ENCODE data around the gene SPINK2. TPM values are rescaled to one million over a fixed set of nuclear protein-coding genes. Genes with fewer than 3 reads are reported as not detected.

The SPINK2 gene
- polyA plus RNA-seq, 1 of the 3 experiments (the other 2 are of a cell fraction): not detected

DNA sequence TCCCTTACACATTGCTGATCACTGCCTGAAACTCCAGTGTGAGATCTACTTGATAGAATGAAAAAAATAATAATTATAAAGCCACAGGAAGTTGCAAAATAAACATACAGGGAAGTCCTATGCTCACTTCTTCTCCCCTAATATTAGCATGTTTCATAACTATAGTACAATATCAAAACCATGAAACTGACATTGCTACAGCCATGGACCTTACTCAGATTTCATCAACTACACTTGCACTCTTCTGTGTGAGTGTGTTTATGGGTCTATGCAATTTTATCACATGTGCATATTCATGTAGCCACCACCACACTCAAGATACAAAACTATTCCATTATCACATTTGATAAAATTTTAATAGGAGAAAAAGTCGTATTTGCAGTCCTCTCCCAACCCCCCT is 57.3 kb downstream of the SPINK2 start:
- 58% methylated on average over 1 of the region's 1 CpG for WGBS (ENCODE audit: low lambda C conversion rate)
- ChIA-PET POLR2A (no interaction called here), CTCF (interaction anchor here (1.5 kb wide), 1 partner anchor 8 kb away, joined by 3 read pairs; no protein-coding TSS in a partner anchor)
- Histone ChIP-seq H3K9me3 (no peaks in the 10 kb centered on the region), H3K79me2 (ENCODE audit: insufficient read depth) (no peaks in the 10 kb centered on the region), H3K9ac (no peak overlapping the region), H3K36me3 (replicated peaks in 1 of 2; ENCODE audit: control insufficient read depth in 1 of 2, insufficient read depth in 2 of 2, low read length in 1 of 2) (no peaks in the 10 kb centered on the region), H3F3A (replicated peaks; ENCODE audit: insufficient read depth) (peaks cover 2% of the 10 kb centered on the region), H3K4me2 (no peak overlapping the region), H3K27me3 (ENCODE audit: insufficient read depth) (no peaks in the 10 kb centered on the region), H3K4me1 (ENCODE audit: control insufficient read depth in 1 of 2, insufficient read depth in 2 of 2, low read depth in 1 of 2, low read length in 1 of 2) (no peaks in the 10 kb centered on the region), H4K20me1 (ENCODE audit: insufficient read depth) (no peaks in the 10 kb centered on the region), H3K4me3 (ENCODE audit: low read depth in 2 of 2, low read length in 1 of 2) (no peak overlapping the region), H3K9me2 (no peaks in the 10 kb centered on the region), H3K27ac (ENCODE audit: low read depth in 2 of 2, low read length in 1 of 2) (no peak overlapping the region), H2AFZ (ENCODE audit: low read depth) (no peak overlapping the region)
- no peak for DNase-seq
- TF ChIP-seq, protein P1, sequence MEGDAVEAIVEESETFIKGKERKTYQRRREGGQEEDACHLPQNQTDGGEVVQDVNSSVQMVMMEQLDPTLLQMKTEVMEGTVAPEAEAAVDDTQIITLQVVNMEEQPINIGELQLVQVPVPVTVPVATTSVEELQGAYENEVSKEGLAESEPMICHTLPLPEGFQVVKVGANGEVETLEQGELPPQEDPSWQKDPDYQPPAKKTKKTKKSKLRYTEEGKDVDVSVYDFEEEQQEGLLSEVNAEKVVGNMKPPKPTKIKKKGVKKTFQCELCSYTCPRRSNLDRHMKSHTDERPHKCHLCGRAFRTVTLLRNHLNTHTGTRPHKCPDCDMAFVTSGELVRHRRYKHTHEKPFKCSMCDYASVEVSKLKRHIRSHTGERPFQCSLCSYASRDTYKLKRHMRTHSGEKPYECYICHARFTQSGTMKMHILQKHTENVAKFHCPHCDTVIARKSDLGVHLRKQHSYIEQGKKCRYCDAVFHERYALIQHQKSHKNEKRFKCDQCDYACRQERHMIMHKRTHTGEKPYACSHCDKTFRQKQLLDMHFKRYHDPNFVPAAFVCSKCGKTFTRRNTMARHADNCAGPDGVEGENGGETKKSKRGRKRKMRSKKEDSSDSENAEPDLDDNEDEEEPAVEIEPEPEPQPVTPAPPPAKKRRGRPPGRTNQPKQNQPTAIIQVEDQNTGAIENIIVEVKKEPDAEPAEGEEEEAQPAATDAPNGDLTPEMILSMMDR (IDR thresholded peaks at IDR 0.05): no peak
- TF ChIP-seq RFX5 (IDR thresholded peaks at IDR 0.05; ENCODE audit: low read length) (no peak), FOXM1 (IDR thresholded peaks at IDR 0.05; ENCODE audit: low read depth) (no peak), YY1 (IDR thresholded peaks at IDR 0.05; ENCODE audit: low read depth) (no peak), SIN3A (IDR thresholded peaks at IDR 0.05; ENCODE audit: borderline replicate concordance, low read depth, low read length) (no peak)

DNA sequence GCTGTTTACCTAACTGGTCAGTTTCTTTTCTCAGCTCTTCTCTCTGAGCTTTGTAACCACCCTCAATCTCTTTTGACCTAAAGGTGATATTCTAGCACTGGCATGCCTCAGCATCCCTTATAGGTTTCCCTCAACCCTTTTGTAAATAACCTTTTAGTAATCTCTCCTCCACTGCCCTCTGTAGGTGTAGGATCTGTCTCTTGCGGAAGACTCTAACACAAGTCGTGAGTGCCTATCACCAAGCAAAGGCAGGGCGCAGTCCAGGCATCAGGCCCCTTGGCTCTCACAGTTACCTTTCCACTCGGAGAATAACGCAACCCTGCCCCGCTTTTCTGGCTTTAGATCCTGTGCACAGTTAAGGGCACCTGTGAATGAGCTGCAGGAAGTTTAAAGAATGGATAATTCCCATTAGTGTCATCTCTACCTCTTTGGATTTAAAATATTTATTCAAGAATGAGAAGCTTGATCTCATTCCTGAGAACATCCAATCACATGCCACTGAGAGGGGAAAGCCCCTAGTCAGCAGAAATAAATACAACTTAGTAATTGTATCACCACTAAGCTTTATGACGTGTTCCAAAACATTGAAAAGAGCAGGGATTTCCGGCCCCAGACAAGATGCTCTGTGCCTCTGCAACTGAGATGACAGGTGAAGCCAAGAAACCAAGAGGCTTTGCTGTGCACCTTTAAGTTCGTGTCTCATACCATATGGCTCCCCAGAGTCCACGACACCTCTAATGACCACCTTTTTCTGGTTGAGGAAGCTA is 58.8 kb downstream of the SPINK2 start:
- H3K9me3 ChIP-seq: no peaks in the 10 kb centered on the region
- H3K27me3 ChIP-seq (ENCODE audit: insufficient read depth): no peaks in the 10 kb centered on the region
- 86% methylated on average over 10 of the region's 10 CpGs for WGBS (ENCODE audit: low lambda C conversion rate)
- no peaks in the 10 kb centered on the region for H3K36me3 ChIP-seq (replicated peaks in 1 of 2; ENCODE audit: control insufficient read depth in 1 of 2, insufficient read depth in 2 of 2, low read length in 1 of 2)
- CTCF ChIA-PET: interaction anchor here (0.6 to 1.5 kb wide), 5 partner anchors 9 to 187 kb away, joined by 3 to 6 read pairs (median 3); no protein-coding TSS in a partner anchor
- peaks cover 11% of the 10 kb centered on the region for H3F3A ChIP-seq (replicated peaks; ENCODE audit: insufficient read depth)
- no peak overlapping the region for H3K4me3 ChIP-seq (ENCODE audit: low read depth in 2 of 2, low read length in 1 of 2)
- no peaks in the 10 kb centered on the region for H4K20me1 ChIP-seq (ENCODE audit: insufficient read depth)
- no peak overlapping the region for H3K4me2 ChIP-seq
- no peaks in the 10 kb centered on the region for H3K79me2 ChIP-seq (ENCODE audit: insufficient read depth)
- no peak overlapping the region for H2AFZ ChIP-seq (ENCODE audit: low read depth)
- H3K27ac ChIP-seq (ENCODE audit: low read depth in 2 of 2, low read length in 1 of 2): no peak overlapping the region
- POLR2A ChIA-PET: no interaction called here
- TF ChIP-seq NRF1 (IDR thresholded peaks at IDR 0.05; ENCODE audit: low read depth, low read length) (no peak), RXRA (IDR thresholded peaks at IDR 0.05; ENCODE audit: borderline replicate concordance, low read depth) (no peak), GABPA (IDR thresholded peaks at IDR 0.05; ENCODE audit: low read depth) (no peak), TCF12 (IDR thresholded peaks at IDR 0.05) (no peak), FOXJ3 (CRISPR knock-in tag; IDR thresholded peaks at IDR 0.05) (no peak), NFIC (IDR thresholded peaks at IDR 0.05; ENCODE audit: borderline replicate concordance) (no peak), MXI1 (IDR thresholded peaks at IDR 0.05; ENCODE audit: low read depth, low read length) (no peak), SMC3 (IDR thresholded peaks at IDR 0.05; ENCODE audit: low read depth, low read length) (no peak), CHD2 (IDR thresholded peaks at IDR 0.05; ENCODE audit: low read length, partially characterized antibody) (no peak), GATA2 (CRISPR knock-in tag; IDR thresholded peaks at IDR 0.05) (no peak)
- TF ChIP-seq, protein P2, sequence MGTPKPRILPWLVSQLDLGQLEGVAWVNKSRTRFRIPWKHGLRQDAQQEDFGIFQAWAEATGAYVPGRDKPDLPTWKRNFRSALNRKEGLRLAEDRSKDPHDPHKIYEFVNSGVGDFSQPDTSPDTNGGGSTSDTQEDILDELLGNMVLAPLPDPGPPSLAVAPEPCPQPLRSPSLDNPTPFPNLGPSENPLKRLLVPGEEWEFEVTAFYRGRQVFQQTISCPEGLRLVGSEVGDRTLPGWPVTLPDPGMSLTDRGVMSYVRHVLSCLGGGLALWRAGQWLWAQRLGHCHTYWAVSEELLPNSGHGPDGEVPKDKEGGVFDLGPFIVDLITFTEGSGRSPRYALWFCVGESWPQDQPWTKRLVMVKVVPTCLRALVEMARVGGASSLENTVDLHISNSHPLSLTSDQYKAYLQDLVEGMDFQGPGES (IDR thresholded peaks at IDR 0.05; ENCODE audit: low read depth, low read length): no peak
- TF ChIP-seq, protein P3, sequence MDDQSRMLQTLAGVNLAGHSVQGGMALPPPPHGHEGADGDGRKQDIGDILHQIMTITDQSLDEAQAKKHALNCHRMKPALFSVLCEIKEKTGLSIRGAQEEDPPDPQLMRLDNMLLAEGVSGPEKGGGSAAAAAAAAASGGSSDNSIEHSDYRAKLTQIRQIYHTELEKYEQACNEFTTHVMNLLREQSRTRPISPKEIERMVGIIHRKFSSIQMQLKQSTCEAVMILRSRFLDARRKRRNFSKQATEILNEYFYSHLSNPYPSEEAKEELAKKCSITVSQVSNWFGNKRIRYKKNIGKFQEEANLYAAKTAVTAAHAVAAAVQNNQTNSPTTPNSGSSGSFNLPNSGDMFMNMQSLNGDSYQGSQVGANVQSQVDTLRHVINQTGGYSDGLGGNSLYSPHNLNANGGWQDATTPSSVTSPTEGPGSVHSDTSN (IDR thresholded peaks at IDR 0.05): no peak
- no peak overlapping the region for H3K9ac ChIP-seq
- no peaks in the 10 kb centered on the region for H3K9me2 ChIP-seq
- no peaks in the 10 kb centered on the region for H3K4me1 ChIP-seq (ENCODE audit: control insufficient read depth in 1 of 2, insufficient read depth in 2 of 2, low read depth in 1 of 2, low read length in 1 of 2)
- no peak for DNase-seq
